ENCODE results near the gene TFCP2L1. TPM values are rescaled to one million over a fixed set of nuclear protein-coding genes. Genes with fewer than 3 reads are reported as not detected.

TFCP2L1 gene
- total RNA-seq, 2 donors from 2014 or later, result 1.1 to 3.4 TPM

DNA sequence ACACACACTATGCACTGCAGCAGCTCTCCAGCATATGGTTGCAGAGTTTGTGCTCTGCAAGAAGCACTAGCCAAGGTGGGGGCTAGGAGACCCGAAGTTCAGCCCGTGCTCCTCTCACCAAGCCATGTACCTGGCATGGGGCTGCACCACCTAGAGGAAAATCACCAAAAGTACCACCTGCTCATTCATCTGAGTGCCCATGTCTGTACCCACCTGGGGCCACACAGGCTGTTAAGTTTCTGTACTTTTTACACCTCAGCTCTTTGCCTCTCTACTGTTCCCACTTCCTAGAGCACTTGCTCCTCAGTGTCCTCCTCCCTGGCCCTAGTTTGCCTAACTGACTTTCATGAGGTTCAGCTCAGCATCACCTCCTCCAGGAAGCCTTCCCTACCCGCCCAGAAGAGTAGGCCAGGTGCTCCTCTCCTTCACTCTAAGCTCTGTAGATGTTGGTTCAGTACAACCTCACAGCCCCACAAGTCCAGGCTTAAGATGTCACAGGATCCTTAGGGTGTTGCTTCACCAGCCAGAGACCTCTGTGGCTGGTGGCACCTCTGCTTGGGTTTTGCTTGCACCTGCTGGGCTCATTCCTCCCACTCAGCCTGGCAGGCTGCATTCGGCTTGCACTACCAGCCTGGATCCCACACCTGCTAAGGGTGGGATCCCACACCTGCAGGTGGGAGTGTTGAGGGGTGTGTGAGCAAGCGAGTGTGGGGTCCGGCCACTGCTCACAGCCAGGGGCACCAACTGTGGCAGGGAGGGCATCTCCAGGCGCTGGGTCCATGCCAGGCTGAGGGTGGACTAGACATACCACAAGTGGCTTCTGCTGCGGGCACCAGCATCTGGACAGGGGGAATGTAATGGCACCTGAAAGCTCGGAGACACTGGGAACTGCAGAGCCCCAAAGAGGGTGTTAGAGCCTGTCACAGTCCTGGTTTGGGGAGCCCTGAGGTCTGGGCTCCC is 10.2 kb upstream of the TFCP2L1 start:
- Histone ChIP-seq H3K9me3 (no peaks in the 10 kb centered on the region), H3K4me1 (ENCODE audit: control insufficient read depth in 1 of 2, low read depth in 2 of 2) (no peaks in the 10 kb centered on the region), H3K27ac (no peak overlapping the region), H3K4me3 (no peak overlapping the region), H3K27me3 (replicated peaks; ENCODE audit: insufficient read depth) (no peaks in the 10 kb centered on the region), H3K36me3 (no peaks in the 10 kb centered on the region)
- TF ChIP-seq, protein P1, sequence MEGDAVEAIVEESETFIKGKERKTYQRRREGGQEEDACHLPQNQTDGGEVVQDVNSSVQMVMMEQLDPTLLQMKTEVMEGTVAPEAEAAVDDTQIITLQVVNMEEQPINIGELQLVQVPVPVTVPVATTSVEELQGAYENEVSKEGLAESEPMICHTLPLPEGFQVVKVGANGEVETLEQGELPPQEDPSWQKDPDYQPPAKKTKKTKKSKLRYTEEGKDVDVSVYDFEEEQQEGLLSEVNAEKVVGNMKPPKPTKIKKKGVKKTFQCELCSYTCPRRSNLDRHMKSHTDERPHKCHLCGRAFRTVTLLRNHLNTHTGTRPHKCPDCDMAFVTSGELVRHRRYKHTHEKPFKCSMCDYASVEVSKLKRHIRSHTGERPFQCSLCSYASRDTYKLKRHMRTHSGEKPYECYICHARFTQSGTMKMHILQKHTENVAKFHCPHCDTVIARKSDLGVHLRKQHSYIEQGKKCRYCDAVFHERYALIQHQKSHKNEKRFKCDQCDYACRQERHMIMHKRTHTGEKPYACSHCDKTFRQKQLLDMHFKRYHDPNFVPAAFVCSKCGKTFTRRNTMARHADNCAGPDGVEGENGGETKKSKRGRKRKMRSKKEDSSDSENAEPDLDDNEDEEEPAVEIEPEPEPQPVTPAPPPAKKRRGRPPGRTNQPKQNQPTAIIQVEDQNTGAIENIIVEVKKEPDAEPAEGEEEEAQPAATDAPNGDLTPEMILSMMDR (IDR thresholded peaks at IDR 0.05), result no peak
- ATAC-seq (ENCODE audit: insufficient number of reproducible peaks, low FRiP score, low read depth) (no peak), DNase-seq (ENCODE audit: low spot score) (no peak)

DNA sequence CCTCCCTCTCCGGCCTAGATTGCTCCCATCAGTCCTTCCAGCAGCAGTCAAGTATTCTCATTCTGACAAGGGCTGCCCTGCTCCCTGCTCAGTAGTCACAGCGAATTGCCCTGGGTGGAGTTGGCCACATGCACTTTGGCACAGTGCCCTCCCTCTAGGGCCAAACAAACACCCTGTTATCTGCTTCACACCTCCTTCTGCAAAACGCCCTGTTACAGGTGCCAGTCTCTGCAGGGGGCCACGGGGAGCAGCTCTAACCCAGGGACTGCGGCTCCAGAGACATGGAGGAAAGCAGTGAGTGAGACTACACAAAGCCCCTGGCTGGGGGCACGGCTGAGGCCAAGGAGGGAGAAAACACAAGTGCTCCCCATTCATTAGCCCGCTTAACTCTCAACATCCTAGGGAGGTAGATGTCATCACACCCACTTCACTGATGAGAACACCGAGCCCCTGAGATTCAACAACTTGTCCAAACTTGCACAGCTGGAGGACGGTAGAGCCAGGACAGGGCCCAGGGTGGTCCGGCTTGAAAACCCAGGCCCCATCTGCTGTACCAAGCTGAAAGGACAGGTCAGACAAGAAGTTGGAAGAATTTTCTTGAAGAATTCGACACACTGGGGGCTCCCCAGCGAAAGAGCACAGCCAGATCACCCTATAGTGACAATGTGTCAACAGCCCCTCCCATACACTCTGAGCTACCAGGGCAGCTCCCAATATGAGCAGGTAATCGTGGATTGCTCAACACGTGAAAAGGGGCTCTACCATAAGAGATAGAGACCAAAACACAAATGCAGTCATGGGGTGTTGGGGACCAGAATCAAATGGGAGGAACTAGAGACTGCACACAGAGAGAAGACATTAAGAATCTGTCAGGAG is 8.7 kb upstream of the TFCP2L1 start:
- Histone ChIP-seq H3K4me1 (ENCODE audit: control insufficient read depth in 1 of 2, low read depth in 2 of 2) (no peaks in the 10 kb centered on the region), H3K9me3 (no peaks in the 10 kb centered on the region), H3K36me3 (no peaks in the 10 kb centered on the region), H3K27me3 (replicated peaks; ENCODE audit: insufficient read depth) (no peaks in the 10 kb centered on the region), H3K4me3 (no peak overlapping the region), H3K27ac (no peak overlapping the region)
- ATAC-seq (ENCODE audit: insufficient number of reproducible peaks, low FRiP score, low read depth), result no peak
- TF ChIP-seq, protein P1 (IDR thresholded peaks at IDR 0.05), result no peak
- no peak for DNase-seq (ENCODE audit: low spot score)

DNA sequence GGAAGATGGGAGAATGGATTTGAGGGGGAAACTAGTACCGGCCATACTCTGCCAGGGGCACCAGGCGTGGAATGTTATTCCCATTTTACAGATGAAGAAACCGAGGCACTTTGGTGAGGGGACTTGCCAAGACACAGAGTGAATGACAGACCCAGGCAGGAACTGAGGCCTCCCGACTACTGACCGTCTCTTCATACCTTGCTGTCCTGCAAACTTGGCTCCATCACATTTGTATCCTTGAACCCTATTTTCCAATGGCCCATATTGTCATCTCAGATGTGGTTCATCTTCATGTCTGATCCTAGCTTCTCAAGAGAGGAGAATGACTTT is 6.2 kb upstream of the TFCP2L1 start:
- no peak overlapping the region for H3K27ac ChIP-seq
- H3K4me1 ChIP-seq (ENCODE audit: control insufficient read depth in 1 of 2, low read depth in 2 of 2), result no peaks in the 10 kb centered on the region
- H3K4me3 ChIP-seq, result no peak overlapping the region
- H3K27me3 ChIP-seq (replicated peaks; ENCODE audit: insufficient read depth), result no peaks in the 10 kb centered on the region
- TF ChIP-seq, protein P1 (IDR thresholded peaks at IDR 0.05), result no peak
- no peaks in the 10 kb centered on the region for H3K36me3 ChIP-seq
- DNase-seq (ENCODE audit: low spot score), result no peak
- ATAC-seq (ENCODE audit: insufficient number of reproducible peaks, low FRiP score, low read depth), result no peak
- no peaks in the 10 kb centered on the region for H3K9me3 ChIP-seq

DNA sequence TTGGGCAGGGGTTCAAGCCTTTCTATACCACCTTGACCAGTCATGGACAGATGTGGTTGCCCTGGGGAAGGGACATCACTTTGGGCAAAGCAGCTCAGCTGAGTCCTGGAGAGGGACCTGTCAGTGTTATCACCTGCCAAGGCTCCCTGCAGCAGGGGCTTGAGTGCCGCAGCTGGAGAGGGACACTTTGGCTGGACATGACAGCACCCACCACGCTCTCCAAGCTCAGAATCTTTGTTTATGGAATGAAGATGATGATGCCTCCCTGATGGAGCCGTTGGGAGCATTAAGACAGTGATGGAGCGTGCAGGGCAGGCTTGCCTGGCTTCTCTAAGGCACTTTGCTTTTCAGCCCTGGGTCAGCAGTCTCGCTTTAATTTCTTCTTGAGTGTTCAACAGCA is 4.3 kb upstream of the TFCP2L1 start:
- Histone ChIP-seq H3K27me3 (replicated peaks; ENCODE audit: insufficient read depth) (peaks cover 5% of the 10 kb centered on the region), H3K36me3 (no peaks in the 10 kb centered on the region), H3K27ac (no peak overlapping the region), H3K9me3 (no peaks in the 10 kb centered on the region), H3K4me1 (ENCODE audit: control insufficient read depth in 1 of 2, low read depth in 2 of 2) (peaks cover 1 to 12% of the 10 kb centered on the region in 2 donors), H3K4me3 (no peak overlapping the region)
- TF ChIP-seq, protein P1 (IDR thresholded peaks at IDR 0.05), result no peak
- no peak for DNase-seq (ENCODE audit: low spot score)
- ATAC-seq (ENCODE audit: insufficient number of reproducible peaks, low FRiP score, low read depth), result no peak

All from thoracic aorta (tissue), 2 donors.